ENCODE results near the gene SQSTM1. TPM values are rescaled to one million over a fixed set of nuclear protein-coding genes. Genes with fewer than 3 reads are reported as not detected.

Gene SQSTM1
- total RNA-seq, 4 donors from 2014 or later: 416 to 877 (median 516) TPM

- no peak for TF ChIP-seq CTCF (IDR thresholded peaks at IDR 0.05; ENCODE audit: low read depth)
These were observed 25.4 kb upstream of the SQSTM1 start for GRCh38 chr5:179795049-179795862.

- no peak for TF ChIP-seq CTCF (IDR thresholded peaks at IDR 0.05; ENCODE audit: low read depth)
These were observed 24.6 kb upstream of the SQSTM1 start for GRCh38 chr5:179795863-179796833.

GRCh38 chr5:179796877-179797608, 23.7 kb upstream of the SQSTM1 start:
- TF ChIP-seq CTCF (IDR thresholded peaks at IDR 0.05; ENCODE audit: low read depth): no peak

GRCh38 chr5:179797741-179798140, 23.0 kb upstream of the SQSTM1 start:
- TF ChIP-seq CTCF (IDR thresholded peaks at IDR 0.05; ENCODE audit: low read depth): no peak

- no peak for TF ChIP-seq CTCF (IDR thresholded peaks at IDR 0.05; ENCODE audit: low read depth)
These were observed 22.4 kb upstream of the SQSTM1 start for GRCh38 chr5:179798144-179798770.

GRCh38 chr5:179798771-179799643, 21.7 kb upstream of the SQSTM1 start:
- no peak for TF ChIP-seq CTCF (IDR thresholded peaks at IDR 0.05; ENCODE audit: low read depth)
